RWPE2 (cell line): ENCODE data around the gene C21orf58.
A peak's percentile ranks its signal among the peaks of the same experiment; 100 is the strongest.

ENCODE experiments used
- ATAC-seq: fragments of 200-7000 bp; cut with Tn5 transposase; 3 replicates; pipeline ENCODE4 v1.9.1; 2021; ENCODE audit warnings: low read depth
- DNase-seq: peaks from one replicate; pipeline ENCODE4 v3.0.0-alpha.2; 2020; ENCODE audit warnings: low spot score
- H3K27ac ChIP-seq: fragments of 450-650 bp; 2 replicates; pipeline ENCODE4 v1.5.1; 2017; ENCODE audit warnings: mild to moderate bottlenecking; ENCODE audit not compliant: poor library complexity, severe bottlenecking
- H3K27me3 ChIP-seq: fragments of 250-450 bp; sonication (Bioruptor Pico); 2 replicates; pipeline ENCODE4 v1.5.1; 2021; ENCODE audit warnings: mild to moderate bottlenecking, moderate library complexity; ENCODE audit not compliant: insufficient read depth, poor library complexity, severe bottlenecking
- H3K36me3 ChIP-seq: fragments of 250-450 bp; sonication (Bioruptor Pico); 2 replicates; pipeline ENCODE4 v1.5.1; 2020; ENCODE audit warnings: low read depth, mild to moderate bottlenecking, moderate library complexity
- H3K4me1 ChIP-seq: fragments of 250-450 bp; sonication (Bioruptor Pico); 2 replicates; pipeline ENCODE4 v1.5.1; 2021; ENCODE audit warnings: mild to moderate bottlenecking, moderate library complexity; ENCODE audit not compliant: insufficient read depth, poor library complexity, severe bottlenecking
- H3K4me3 ChIP-seq: fragments of 250-450 bp; sonication (Bioruptor Pico); 2 replicates; pipeline ENCODE4 v1.5.1; 2021; ENCODE audit warnings: mild to moderate bottlenecking, moderate library complexity; ENCODE audit not compliant: severe bottlenecking
- H3K9me3 ChIP-seq: fragments of 250-450 bp; sonication (Bioruptor Pico); 2 replicates; pipeline ENCODE4 v1.5.1; 2021; ENCODE audit warnings: mild to moderate bottlenecking, moderate library complexity; ENCODE audit not compliant: severe bottlenecking
- TF ChIP-seq, protein P1 (sequence below): fragments of 450-650 bp; IDR thresholded peaks from one replicate; pipeline ENCODE4 v1.5.1; 2017; ENCODE audit warnings: mild to moderate bottlenecking, moderate library complexity; ENCODE audit not compliant: poor library complexity, severe bottlenecking

The C21orf58 gene

DNA sequence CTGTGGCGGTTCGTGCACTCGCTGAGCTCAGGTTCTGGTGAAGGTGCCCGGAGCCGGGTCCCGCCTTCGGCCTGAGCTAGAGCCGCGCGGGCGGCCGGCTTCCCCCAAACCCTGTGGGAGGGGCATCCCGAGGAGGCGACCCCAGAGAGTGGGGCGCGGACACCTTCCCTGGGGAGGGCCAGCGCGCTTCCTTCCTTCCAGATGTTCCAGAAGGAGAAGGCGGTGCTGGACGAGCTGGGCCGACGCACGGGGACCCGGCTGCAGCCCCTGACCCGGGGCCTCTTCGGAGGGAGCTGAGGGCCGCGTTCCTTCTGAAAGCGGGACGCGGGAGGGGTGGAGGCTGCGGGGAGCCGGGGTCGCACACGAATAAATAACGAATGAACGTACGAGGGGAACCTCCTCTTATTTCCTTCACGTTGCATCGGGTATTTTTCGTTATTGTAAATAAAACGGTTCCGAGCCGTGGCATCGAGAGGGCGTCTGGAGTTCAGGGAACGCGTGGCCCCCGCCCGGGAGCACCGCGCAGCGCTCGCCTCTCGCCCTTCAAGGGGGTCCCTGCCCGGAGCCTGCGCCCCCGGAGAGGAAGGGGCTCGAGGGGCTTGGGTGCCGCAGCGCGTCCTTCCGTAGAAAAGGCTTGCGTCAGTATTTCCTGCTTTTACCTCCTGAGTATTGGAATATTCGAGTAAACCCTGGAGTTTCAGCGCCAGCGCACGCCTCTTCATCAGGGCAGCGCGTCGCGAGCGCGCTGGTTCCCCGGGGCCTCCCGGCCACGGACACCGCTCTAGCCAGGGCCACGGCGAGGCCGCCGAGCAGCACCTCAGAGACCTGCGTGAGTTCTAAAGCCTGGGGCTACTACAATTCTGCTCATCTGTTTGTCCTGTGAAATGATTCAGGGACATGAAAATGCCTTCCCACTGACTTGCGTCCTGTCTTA lies 26.1 kb downstream of the C21orf58 start:
- peak; percentile 70 for ATAC-seq

DNA sequence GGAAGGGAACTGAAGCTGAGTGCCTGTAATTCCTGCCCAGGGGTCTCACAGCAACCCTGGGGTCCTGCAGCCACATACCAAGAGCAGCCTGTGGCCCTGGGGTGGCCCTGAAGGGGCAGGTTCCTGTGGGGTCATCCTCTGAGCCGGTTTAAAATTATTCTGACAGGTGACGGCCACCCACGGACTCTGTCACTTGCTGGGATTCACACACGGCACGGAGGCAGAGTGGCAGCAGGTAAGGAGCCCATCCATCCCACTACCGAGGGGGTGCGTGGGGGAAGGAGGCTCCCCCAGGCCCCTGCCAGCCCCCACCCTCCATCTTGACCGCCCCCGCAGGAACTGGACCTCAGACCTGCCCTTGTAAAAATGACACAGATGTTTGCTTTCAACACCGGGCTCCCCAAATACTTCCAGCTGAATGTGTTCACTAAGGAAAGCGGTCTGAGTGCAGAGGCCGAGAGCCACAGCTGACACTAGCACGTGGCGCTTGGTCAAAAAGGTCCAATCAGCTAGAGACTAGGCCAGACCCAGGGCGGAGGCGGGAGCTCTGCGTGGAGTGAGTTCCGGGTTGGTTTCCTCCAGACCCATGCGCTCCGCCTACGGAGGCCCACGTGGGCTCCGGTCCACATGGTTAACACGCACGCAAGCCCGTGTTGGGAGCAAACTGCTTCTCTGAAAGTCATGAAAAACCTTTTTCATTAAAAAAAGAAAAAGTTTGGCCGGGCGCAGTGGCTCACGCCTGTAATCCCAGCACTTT lies 27.5 kb downstream of the C21orf58 start:
- Histone ChIP-seq H3K36me3 (peaks cover 10% of the 10 kb centered on the region), H3K4me1 (no peaks in the 10 kb centered on the region), H3K27ac (no peak overlapping the region), H3K9me3 (no peaks in the 10 kb centered on the region), H3K4me3 (no peak overlapping the region), H3K27me3 (no peaks in the 10 kb centered on the region)
- no peak for ATAC-seq
- TF ChIP-seq, protein P1, sequence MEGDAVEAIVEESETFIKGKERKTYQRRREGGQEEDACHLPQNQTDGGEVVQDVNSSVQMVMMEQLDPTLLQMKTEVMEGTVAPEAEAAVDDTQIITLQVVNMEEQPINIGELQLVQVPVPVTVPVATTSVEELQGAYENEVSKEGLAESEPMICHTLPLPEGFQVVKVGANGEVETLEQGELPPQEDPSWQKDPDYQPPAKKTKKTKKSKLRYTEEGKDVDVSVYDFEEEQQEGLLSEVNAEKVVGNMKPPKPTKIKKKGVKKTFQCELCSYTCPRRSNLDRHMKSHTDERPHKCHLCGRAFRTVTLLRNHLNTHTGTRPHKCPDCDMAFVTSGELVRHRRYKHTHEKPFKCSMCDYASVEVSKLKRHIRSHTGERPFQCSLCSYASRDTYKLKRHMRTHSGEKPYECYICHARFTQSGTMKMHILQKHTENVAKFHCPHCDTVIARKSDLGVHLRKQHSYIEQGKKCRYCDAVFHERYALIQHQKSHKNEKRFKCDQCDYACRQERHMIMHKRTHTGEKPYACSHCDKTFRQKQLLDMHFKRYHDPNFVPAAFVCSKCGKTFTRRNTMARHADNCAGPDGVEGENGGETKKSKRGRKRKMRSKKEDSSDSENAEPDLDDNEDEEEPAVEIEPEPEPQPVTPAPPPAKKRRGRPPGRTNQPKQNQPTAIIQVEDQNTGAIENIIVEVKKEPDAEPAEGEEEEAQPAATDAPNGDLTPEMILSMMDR = no peak
- DNase-seq = no peak

More for the DNA sequence above, 26.1 kb downstream of the C21orf58 start:
- Histone ChIP-seq H3K27ac (no peak overlapping the region), H3K4me3 (peak overlapping the region; percentile 18), H3K36me3 (0 out of 2 replicates have a peak, but pooled peaks cover 6% of the 10 kb centered on the region), H3K9me3 (no peaks in the 10 kb centered on the region), H3K4me1 (no peaks in the 10 kb centered on the region), H3K27me3 (no peaks in the 10 kb centered on the region)
- no peak for DNase-seq
- TF ChIP-seq, protein P1 = no peak

DNA sequence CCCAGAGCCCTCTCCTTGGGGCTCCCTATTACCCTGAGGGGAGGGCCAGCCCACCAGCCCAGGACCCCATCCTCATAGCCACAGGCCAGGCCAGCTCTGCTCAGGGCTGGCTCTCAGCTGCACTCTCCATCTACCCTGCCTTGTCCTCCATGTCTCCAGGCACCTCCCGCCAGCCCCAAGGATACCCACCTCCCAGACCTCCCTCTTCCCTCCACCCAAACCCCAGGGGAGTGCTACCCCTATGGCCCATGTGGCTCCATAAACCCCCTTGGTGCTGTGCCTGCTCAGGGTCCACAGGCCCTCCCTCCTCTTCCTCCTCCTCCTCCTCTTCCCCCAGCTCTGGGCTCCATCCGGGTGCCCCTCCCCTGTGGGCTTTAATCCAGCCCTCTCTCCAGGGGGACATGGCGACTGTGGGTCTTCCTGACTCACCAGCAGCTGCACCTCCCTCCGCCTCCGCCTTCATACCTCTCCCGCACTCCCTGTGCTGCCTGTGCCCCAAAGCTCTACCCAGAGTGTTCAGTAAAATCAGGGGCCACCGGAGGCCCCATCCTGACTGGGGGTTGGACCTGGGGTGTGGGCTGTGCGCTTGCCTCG lies 28.4 kb downstream of the C21orf58 start:
- Histone ChIP-seq H3K36me3 (peaks cover 11% of the 10 kb centered on the region), H3K4me3 (no peak overlapping the region), H3K4me1 (no peaks in the 10 kb centered on the region), H3K27me3 (no peaks in the 10 kb centered on the region), H3K27ac (peak overlapping the region; percentile 12), H3K9me3 (no peaks in the 10 kb centered on the region)
- DNase-seq (no peak), ATAC-seq (0 out of 3 replicates have a peak, but pooled peaks have one; percentile 10)
- TF ChIP-seq, protein P1 = no peak

DNA sequence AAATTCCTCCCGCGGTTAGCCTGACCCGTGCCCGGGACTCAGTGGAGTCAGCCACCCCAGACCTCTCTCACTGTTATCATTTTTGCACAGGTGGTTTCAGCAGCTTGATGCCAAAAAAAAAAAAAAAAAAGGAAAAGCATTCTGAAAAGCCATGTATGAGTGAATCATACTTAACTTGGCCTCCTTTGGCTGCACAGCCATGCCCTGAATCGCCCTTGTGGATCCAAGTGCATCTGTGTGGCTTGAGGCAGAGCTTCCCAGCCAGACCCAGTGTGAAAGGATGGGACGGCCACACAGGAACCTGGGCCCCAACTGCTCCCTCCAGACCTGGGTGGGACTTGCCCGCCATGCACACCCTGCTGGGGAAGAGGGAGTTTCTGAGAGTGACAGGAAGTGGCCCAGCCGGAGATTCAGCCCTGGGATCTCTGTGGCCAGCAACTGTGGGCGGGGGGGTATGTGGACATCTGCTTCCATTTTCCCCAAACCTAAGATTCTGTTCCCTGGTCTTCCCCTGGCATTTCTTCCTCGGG lies 29.0 kb downstream of the C21orf58 start:
- H3K27ac ChIP-seq = peak overlapping the region; percentile 12
- peak; percentile 33; the same call in 2 of the 3 replicates for ATAC-seq

More for the DNA sequence above, 29.0 kb downstream of the C21orf58 start:
- H3K9me3 ChIP-seq = no peaks in the 10 kb centered on the region
- DNase-seq = no peak
- no peaks in the 10 kb centered on the region for H3K4me1 ChIP-seq
- TF ChIP-seq, protein P1 = no peak
- H3K36me3 ChIP-seq = peaks cover 11% of the 10 kb centered on the region
- H3K4me3 ChIP-seq = no peak overlapping the region
- no peaks in the 10 kb centered on the region for H3K27me3 ChIP-seq
